IPS-18c (cell line): ENCODE measurements around the gene RBM12.
A peak's percentile ranks its signal among the peaks of the same experiment; 100 is the strongest.

ENCODE experiments used
- H3K4me3 ChIP-seq: 2 replicates; pipeline ENCODE4 v1.7.0; 2013; ENCODE audit warnings: low read depth, mild to moderate bottlenecking, low read length, moderate library complexity; ENCODE audit not compliant: insufficient read depth
- H3K9me3 ChIP-seq: one replicate; pipeline ENCODE4 v1.6.1; 2013; ENCODE audit warnings: mild to moderate bottlenecking, low read length, moderate library complexity; ENCODE audit not compliant: control insufficient read depth, insufficient read depth

The RBM12 gene

DNA sequence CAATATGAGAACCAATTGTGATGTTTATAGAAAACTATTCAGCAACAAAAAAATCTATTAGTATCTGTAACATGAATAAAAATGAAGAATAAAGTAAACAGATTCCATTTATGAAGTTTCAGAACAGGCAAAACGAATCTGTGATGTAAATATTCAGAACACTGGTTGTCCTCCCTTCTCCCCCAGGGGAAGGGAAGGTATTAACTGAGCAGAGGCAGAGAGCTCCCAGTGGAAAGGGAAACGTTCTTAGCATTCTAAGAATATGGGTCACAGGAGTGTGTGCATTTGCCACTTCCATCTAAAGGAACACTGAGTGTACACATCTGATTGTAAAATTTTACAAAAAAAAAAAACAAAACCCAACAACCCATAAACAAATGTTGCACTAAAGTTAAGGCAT is 25.9 kb downstream of the RBM12 start:
- H3K9me3 ChIP-seq = no peaks in the 10 kb centered on the region
- no peak overlapping the region for H3K4me3 ChIP-seq

DNA sequence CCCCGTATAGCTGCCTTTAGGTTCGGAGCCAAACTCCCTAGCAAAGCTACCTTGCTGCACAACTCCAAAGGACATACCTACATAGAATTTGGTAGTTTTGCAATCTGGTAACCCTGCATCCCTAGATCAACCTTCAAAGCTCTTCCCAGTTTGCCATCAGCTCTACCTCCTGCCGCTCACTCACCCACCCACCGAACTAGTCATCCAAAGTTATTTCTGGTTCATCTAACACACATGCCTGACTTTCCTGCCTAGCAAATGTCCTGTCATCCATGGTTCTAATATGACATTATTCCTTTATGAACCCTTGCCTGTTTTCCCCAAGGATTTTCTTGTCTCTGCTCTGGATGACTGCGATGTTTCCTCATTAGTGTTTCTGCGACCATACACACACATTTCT is 27.4 kb downstream of the RBM12 start:
- no peak overlapping the region for H3K4me3 ChIP-seq
- no peaks in the 10 kb centered on the region for H3K9me3 ChIP-seq

DNA sequence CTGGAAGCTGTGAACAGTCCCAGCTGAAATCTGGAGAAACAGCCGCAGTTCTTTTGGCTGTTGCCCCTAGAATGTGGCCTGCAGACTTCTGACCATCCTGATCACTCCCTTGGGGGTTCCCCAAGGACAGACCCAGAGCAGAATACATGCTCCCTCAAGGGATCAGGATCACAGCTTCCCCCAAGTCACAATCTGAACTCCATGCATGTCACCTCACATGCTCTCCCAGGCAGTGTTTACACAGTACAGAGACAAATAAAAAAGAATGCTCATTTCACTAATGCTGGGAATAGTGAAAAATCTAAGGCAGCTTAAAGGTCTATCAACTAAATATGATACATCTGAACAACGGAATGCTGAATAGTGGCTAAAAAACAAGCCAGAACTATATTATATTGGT is 28.6 kb downstream of the RBM12 start:
- H3K4me3 ChIP-seq = no peak overlapping the region
- H3K9me3 ChIP-seq = no peaks in the 10 kb centered on the region

DNA sequence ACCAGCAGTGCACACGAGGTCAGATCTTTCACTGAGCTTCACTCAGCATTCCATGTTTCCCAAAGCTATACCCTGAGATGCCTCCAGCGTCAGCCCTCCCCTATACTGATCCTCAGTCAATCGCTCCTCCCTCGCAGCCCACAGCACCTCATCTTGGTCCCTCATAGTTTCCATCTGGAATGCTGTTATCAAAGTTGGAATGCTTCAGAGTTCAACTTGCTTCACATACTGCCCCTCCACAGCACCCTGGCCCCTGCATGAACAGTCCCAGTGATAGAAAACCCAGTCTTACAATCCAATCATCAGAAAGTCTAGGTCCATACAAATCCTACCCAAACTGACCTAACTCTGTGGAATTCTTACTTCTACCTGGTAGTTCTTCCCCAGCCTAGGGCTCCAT is 29.0 kb downstream of the RBM12 start:
- Histone ChIP-seq H3K9me3 (no peaks in the 10 kb centered on the region), H3K4me3 (no peak overlapping the region)

DNA sequence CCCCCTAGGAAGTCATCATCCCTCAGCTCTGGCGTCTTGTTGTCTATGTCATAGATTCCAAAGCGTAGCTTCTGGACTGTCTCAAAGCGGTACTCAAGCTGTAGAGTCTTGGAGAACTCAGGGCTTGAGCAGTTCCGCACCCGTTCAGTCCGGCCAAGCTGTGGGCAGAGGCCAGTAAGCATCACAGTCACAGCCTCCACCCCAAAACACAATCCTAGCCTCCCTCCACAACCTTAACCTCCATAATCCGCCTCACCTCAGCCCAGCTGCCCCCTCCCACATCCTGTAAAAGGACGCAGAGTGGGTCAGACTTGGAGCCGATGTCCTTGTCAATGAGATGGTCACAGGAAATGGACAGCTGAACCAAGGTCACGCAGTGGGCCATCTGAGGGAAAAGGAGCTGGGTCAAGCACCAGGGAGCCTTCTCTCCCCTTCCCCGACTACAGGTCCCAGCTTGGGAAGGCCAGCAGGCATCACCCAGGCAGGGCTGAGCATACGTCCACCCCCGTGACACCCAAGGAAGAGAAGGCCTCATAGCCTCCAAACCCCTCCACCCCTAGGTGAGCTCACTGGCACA is 32.1 kb downstream of the RBM12 start:
- no peaks in the 10 kb centered on the region for H3K9me3 ChIP-seq
- no peak overlapping the region for H3K4me3 ChIP-seq

DNA sequence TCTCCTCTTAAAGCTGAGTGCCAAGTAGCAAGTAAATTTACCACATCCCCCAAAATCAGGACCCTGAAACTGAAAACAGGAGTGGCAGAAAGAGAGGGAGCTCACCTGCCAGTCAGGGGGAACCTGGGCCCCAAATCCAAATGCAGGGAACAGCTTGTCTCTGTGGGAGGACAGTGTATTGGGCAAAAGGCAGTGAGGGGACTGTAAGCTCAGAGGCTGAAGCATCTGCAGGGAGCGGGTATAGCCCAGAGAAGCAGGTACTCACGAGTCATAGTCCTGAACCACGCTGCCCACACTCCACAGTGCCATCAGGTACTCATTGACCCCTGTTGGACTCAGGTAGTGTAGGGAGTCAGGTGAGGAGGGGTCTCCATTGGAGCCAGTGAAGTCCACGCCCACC is 34.1 kb downstream of the RBM12 start:
- Histone ChIP-seq H3K9me3 (no peaks in the 10 kb centered on the region), H3K4me3 (no peak overlapping the region)

DNA sequence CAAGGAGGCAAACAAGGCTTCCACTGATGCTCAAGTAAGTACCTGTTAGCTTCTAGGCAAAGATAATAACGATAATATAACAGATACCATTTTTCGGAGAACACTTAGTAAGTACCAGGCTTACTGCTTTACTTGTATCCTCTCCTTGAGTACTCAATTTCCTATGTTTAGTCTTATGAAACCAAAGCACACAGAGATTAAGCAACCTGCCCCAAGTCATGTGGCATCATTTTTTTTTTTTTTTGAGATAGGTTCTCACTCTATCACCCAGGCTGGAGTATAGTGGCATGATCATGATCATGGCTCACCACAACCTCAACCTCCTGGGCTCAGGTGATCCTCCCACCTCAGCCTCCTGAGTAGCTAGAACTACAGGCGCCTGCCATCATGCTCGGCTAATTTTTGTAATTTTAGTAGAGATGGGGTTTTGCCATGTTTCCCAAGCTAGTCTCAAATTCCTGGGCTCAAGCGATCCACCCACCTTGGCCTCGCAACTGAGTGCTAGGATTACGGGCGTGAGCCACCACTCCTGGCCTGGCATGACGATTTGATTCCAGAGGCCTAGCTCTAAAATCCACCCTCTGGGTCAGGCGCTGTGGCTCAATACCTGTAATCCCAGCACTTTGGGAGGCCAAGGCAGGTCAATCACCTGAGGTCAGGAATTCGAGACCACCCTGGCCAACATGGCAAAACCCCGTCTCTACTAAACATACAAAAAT is 35.1 kb downstream of the RBM12 start:
- Histone ChIP-seq H3K9me3 (no peaks in the 10 kb centered on the region), H3K4me3 (no peak overlapping the region)

DNA sequence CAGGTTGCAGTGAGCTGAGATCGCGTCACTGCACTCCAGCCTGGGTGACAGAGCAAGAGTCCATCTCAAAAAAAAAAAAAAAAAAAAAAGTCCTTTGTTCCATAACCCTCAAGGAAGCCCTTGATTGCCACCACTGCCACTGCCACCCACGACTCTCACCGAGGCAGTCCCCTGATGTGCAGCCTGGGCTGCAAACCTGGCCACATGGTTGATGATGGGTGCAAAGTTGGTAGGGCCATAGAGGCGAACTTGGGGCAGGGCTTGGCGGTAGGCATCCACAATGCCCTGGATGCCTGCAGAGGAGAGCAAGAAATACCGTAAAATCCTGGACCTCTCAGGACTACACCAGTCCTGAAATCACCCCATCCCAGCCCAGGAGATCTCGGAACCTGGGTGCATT is 37.6 kb downstream of the RBM12 start:
- Histone ChIP-seq H3K9me3 (no peaks in the 10 kb centered on the region), H3K4me3 (no peak overlapping the region)

DNA sequence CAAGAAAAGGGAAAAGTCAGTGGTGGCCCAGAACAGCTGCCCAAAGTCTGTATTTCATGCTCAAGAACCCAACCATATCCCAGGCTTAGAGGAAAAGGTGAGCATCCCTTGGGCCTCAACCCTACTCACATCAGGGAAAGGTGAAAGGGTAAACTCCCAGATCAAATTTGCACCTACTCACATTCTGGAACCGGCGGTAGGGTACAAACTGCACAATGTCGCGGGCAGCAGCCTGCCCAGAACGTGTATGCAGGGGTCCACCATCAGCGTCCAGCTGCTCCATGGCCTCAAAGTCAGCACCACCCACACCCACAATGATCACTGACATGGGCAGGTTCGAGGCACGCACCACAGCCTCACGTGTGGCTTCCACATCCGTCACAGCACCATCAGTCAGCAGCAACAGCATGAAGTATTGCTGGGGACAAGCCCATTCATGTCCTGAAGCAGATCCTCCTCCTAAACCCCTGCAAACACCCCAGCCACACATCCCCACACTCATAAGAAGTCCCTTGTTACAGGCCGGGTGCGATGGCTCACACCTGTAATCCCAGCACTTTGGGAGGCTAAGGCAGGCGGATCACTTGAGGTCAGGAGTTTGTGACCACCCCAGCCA is 38.2 kb downstream of the RBM12 start:
- no peak overlapping the region for H3K4me3 ChIP-seq
- no peaks in the 10 kb centered on the region for H3K9me3 ChIP-seq

DNA sequence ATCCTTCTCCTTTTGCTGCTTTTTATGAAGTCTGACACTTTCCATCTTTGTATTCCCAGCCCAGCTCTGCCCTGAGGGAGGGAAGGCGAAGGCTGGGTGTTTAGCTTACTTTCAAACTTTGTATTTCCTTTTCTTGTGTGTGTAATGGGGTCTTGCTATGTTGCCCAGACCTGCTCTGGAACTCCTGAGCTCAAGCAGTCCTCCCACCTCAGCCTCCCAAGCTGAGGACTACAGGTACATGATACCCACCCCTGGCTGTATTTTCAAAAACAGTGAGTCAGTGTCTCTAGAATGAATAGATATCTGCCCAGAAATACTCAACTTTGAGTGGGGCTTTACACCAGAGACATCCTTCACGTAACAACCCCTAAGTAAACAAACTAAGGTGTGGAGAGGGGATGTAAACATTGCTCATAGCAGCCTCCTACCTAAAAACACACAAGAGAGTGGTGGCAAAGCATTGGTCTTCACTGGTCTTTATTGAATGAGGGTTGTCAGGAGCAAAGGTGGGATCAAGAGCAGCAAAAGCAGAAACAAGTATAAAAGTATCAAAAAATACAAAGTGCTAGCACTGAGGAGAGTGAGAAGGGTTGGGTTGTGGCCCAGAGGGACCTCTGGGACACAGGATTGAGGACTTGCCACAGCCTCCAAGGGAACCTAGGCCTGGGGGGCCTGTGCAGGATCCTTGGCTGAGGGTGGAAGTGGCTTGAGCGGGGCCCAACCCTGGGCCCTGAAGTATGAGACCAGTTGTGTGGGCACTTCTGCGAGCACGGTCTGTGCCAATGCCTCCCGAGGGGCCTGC is 38.9 kb downstream of the RBM12 start:
- H3K9me3 ChIP-seq = no peaks in the 10 kb centered on the region
- no peak overlapping the region for H3K4me3 ChIP-seq

DNA sequence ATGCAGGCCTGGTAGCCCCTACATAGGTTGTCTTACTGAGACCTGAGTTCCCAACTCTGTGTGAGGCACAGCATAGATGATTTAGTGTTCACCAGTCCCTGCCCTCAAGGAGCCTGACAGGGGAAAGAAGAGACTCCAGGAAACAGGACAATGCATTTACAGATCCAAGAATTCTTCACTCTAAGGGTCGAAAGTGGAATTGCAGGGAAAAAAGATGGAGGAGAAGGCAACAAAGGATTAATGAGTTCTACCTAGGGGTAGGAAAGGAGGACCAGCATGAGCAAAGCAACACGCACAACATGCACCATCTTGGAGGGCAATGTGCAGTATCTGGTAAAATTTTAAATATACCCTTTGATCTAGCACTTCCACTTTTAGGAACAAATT is 43.1 kb downstream of the RBM12 start:
- Histone ChIP-seq H3K4me3 (no peak overlapping the region), H3K9me3 (no peaks in the 10 kb centered on the region)

DNA sequence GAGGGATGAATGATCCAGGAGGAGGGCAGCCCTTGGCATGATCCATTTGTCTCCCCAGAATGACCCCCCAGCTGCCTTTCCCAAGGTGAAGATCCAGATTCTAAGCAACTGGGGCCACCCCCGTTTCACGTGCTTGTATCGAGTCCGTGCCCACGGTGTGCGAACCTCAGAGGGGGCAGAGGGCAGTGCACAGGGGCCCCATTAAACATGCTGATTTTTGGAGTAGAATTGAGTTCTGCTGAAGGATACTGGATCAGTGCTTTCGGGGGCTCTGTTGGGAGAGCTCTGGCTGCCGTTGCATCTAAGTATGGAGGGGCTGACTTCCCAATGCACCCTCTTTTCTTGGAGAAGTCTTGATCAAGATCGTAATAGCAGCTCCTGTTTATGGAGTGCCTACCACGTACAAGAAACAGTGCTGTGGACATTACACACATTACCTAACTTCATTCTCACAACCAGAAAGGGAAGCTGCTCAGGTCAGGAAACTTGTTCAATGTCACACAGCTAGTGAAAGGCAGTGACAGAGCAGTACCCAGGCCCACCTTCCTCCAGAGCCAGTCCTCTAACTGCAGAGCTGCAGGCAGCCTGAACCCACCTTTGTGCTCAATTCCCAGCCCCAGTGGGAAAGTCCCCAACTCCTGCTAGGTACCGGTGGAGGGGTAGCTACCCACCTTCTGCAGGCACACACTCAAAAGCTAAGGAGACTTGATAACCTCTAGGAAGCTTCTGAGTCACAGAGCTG is 43.7 kb downstream of the RBM12 start:
- H3K9me3 ChIP-seq = no peaks in the 10 kb centered on the region
- no peak overlapping the region for H3K4me3 ChIP-seq

DNA sequence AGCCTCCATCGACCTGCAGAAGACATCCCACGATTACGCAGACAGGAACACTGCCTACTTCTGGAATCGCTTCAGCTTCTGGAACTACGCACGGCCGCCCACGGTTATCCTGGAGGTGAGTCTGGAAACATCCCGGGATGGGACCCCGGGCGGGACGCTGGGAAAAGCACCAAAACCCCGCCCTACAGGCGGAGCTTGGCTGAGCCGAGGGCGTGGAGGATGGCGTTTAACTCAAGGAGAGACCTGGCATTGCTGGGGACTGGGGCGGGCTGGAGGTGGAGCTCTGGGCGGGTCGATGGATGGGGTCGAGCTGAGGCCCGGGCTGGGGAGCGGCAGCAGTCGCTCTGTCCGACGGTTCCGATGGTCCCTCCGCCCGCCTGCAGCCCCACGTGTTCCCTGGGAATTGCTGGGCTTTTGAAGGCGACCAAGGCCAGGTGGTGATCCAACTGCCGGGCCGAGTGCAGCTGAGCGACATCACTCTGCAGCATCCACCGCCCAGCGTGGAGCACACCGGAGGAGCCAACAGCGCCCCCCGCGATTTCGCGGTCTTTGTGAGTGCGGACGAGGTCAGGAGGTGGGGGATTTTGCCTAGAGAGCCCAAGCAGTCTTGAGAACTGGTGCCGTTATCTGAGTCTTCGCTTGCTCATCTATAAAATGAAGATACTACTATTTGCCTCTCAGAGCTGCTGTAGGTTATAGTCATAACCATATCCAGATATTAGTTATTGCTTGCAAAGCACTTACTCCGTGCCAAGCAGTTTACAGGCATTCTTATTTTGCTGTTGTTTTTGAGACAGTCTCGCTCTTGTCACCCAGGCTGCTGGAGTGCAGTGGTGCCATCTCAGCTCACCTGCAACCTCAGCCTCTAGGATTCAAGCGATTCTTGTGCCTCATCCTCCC is 45.3 kb downstream of the RBM12 start:
- Histone ChIP-seq H3K4me3 (peak overlapping the region; percentile 65), H3K9me3 (no peaks in the 10 kb centered on the region)

DNA sequence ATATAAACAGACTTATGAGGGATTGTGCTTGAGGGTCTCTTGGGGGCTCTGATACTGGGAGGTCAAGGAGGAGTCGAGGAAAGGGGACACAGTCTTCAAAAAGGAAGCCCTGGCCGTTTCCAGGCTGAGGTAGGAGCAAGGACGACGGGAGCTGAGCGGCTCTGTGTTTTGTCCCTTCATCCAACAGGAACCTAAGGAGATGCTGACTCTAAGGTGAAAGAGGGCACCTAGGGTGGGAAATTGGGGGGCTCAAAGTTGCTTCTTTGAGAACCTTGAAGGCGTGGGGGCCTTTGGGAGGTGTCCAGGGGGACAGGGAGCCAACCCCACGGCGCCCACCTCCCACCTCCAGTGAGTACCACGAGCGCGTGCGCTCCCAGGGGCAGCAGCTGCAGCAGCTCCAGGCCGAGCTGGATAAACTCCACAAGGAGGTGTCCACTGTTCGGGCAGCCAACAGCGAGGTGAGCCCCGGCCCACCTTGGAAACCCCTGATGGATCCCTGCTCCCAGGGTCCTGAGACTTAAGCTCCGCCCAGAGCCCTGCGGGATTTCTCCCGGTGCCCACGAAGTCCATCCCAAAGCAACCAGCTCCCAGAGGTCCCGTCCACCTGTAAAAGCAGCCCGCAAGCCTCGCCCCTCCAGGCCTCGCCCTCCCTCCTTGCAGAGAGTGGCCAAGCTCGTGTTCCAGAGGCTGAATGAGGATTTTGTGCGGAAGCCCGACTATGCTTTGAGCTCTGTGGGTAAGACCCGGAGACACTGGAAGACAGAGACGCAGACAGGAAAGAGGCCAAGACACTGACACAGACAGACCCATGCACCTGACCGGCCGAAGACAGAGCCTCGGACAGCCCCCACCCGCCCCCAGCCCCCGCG is 46.2 kb downstream of the RBM12 start:
- H3K4me3 ChIP-seq = peak overlapping the region; percentile 65
- H3K9me3 ChIP-seq = no peaks in the 10 kb centered on the region

DNA sequence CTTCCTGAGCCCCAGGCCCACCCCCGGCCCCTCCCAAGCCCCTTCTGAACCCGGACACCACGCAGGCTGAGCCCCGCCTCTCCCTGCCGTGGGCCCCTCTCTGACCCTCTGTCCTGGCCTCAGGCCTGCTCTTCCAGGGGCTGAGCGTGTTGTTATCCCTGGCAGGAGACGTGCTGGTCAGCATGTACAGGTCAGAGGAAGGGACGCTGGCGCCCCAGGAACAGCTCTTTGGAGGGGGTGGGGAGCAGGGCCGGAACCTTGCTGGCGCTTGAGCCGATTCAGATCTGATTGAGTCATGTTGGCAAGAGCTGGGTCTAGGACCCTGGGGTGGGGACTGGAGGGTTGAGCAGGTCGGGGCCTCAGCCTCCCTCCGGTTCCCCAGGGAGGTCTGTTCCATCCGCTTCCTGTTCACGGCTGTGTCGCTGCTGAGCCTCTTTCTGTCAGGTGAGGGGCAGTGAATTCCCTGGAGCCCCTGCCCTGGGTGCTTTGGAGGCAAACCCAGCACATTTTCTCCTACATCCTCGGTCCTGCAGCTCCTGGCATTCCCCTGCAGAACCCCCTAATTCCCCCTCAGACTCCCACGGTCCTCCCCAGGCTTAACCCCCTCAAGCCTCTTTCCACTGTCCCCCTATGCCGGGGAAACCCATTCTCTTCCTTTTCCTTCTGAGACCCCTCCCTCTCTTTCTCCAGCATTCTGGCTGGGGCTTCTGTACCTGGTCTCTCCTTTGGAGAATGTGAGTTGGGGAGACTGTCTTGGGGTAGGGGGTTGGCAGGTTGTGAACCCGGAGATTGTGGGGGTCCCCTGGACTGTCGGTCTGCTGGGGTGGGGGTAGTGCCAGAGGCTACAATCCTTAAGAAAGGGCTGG is 47.1 kb downstream of the RBM12 start:
- Histone ChIP-seq H3K4me3 (peak overlapping the region; percentile 9), H3K9me3 (no peaks in the 10 kb centered on the region)
